A549 (cell line): ENCODE data around the gene LRRC74A. TPM values are rescaled to one million over a fixed set of nuclear protein-coding genes. Genes with fewer than 3 reads are reported as not detected.
"Not testable (repeated sequence)": the region's sequence is repeated elsewhere in the genome, so short reads cannot be mapped to it uniquely, and the experiment has no call there.

ENCODE experiments used
- ATAC-seq, 2 experiments: fragments of 200-7000 bp in 1 of 2; fragments of >200 bp in 1 of 2; cut with Nextera tagmentation in 1 of 2; cut with Tn5 transposase in 1 of 2; 3 replicates each; pipeline versions ENCODE4 v1.8.0 to v1.9.1; 2018 to 2020; ENCODE audit warnings: mild to moderate bottlenecking in 1 of 2, moderate library complexity in 1 of 2
- CTCF ChIA-PET: fragments of 300-600 bp; sonication (Branson Sonifier 250); formaldehyde crosslinking; extraction: SDS; loops from one replicate; lab custom pipeline; 2021; ENCODE audit warnings: antibody characterized with exemption, inconsistent platforms; lab: Yijun Ruan, JAX
- POLR2A ChIA-PET: fragments of 350-600 bp; formaldehyde crosslinking; extraction: SDS; loops from one replicate; lab custom pipeline; 2021; ENCODE audit warnings: antibody characterized with exemption, inconsistent platforms; lab: Yijun Ruan, JAX
- DNase-seq, 2 experiments: peaks; one replicate each; pipeline versions ENCODE4 v3.0.0 to v3.0.0-alpha.2; 2011 to 2016; ENCODE audit warnings: low read depth in 1 of 2, low spot score in 1 of 2
- FAIRE-seq: peaks from 2 replicates; lab custom pipeline; 2011; peaks lifted over from hg19 to GRCh38; lab: Jason Lieb, UNC
- H3K27ac ChIP-seq, 2 experiments: fragments of >200 bp; sonication (Bioruptor Twin); formaldehyde crosslinking; 3 replicates each; pipeline ENCODE4 v1.5.1; 2016 to 2017
- H3K4me1 ChIP-seq: fragments of >200 bp; sonication (Bioruptor Twin); formaldehyde crosslinking; 3 replicates; pipeline ENCODE4 v1.6.1; 2016
- H3K4me2 ChIP-seq: fragments of >200 bp; sonication (Bioruptor Twin); formaldehyde crosslinking; 3 replicates; pipeline ENCODE4 v1.6.1; 2016
- H3K4me3 ChIP-seq: fragments of >200 bp; sonication (Bioruptor Twin); formaldehyde crosslinking; 3 replicates; pipeline ENCODE4 v1.5.1; 2016
- H3K9me3 ChIP-seq: fragments of >200 bp; sonication (Bioruptor Twin); formaldehyde crosslinking; 3 replicates; pipeline ENCODE4 v1.6.1; 2016
- BCL3 ChIP-seq: fragments of >200 bp; sonication (Bioruptor Twin); formaldehyde crosslinking; IDR thresholded peaks from 3 replicates; pipeline ENCODE4 v1.6.1; 2016
- ELK1 ChIP-seq: fragments of 150-350 bp; IDR thresholded peaks from 2 replicates; pipeline ENCODE4 v1.6.1; 2014; ENCODE audit warnings: low read depth, mild to moderate bottlenecking, low read length
- EP300 ChIP-seq, 2 experiments: fragments of >200 bp; sonication (Bioruptor Twin); formaldehyde crosslinking; IDR thresholded peaks; 2 replicates in 1 of 2; 3 replicates in 1 of 2; pipeline ENCODE4 v1.6.1; 2016 to 2017
- FOSB ChIP-seq: fragments of 250-450 bp; sonication (Bioruptor Pico); IDR thresholded peaks from 2 replicates; pipeline ENCODE4 v1.5.0; 2020; ENCODE audit warnings: mild to moderate bottlenecking, moderate library complexity
- FOSL2 ChIP-seq, 2 experiments: fragments of 450-650 bp in 1 of 2; fragments of >200 bp in 1 of 2; sonication (Bioruptor Twin) in 1 of 2; formaldehyde crosslinking; IDR thresholded peaks; 2 replicates each; pipeline versions ENCODE4 v1.5.0 to v1.6.1; 2016 to 2020; ENCODE audit warnings: mild to moderate bottlenecking in 1 of 2, moderate library complexity in 1 of 2
- FOXS1 ChIP-seq: fragments of 250-450 bp; sonication (Bioruptor Pico); IDR thresholded peaks from 2 replicates; pipeline ENCODE4 v1.5.0; 2020; ENCODE audit warnings: mild to moderate bottlenecking, moderate library complexity
- HMGXB4 ChIP-seq: fragments of 250-450 bp; sonication (Bioruptor Pico); IDR thresholded peaks from 2 replicates; pipeline ENCODE4 v1.5.0; 2021; ENCODE audit warnings: mild to moderate bottlenecking, moderate library complexity, borderline replicate concordance
- HOXA7 ChIP-seq: fragments of 250-450 bp; sonication (Bioruptor Pico); IDR thresholded peaks from 2 replicates; pipeline ENCODE4 v1.5.0; 2020; ENCODE audit warnings: mild to moderate bottlenecking, moderate library complexity
- MAZ ChIP-seq: fragments of 150-350 bp; IDR thresholded peaks from 2 replicates; pipeline ENCODE4 v1.6.1; 2014; ENCODE audit warnings: antibody characterized with exemption, low read depth, low read length, borderline replicate concordance
- NPAS2 ChIP-seq: fragments of 250-450 bp; sonication (Bioruptor Pico); IDR thresholded peaks from 2 replicates; pipeline ENCODE4 v1.8.0; 2022; ENCODE audit warnings: mild to moderate bottlenecking, moderate library complexity, borderline replicate concordance
- PBX3 ChIP-seq: IDR thresholded peaks from 2 replicates; pipeline ENCODE4 v1.6.1; 2012
- PHF8 ChIP-seq: fragments of 200-600 bp; sonication (generic); IDR thresholded peaks from 2 replicates; pipeline ENCODE4 v1.6.1; 2016; ENCODE audit warnings: low read depth, mild to moderate bottlenecking, antibody characterized with exemption, moderate library complexity, borderline replicate concordance
- POLR2A ChIP-seq: IDR thresholded peaks from 2 replicates; pipeline ENCODE4 v1.6.1; 2012; ENCODE audit warnings: mild to moderate bottlenecking, low read length
- RCOR1 ChIP-seq: fragments of 150-350 bp; IDR thresholded peaks from 2 replicates; pipeline ENCODE4 v1.6.1; 2014; ENCODE audit warnings: antibody characterized with exemption, low read length, low read depth
- REST ChIP-seq: fragments of 200-600 bp; sonication (generic); IDR thresholded peaks from 2 replicates; pipeline ENCODE4 v1.6.1; 2016; ENCODE audit warnings: antibody characterized with exemption, mild to moderate bottlenecking, moderate library complexity
- RFX5 ChIP-seq: fragments of 450-650 bp; IDR thresholded peaks from 2 replicates; pipeline ENCODE4 v1.7.1; 2014; ENCODE audit warnings: antibody characterized with exemption, mild to moderate bottlenecking, moderate library complexity
- RNF2 ChIP-seq: fragments of 200-600 bp; sonication (generic); IDR thresholded peaks from 2 replicates; pipeline ENCODE4 v1.6.1; 2016; ENCODE audit warnings: low read depth, mild to moderate bottlenecking, antibody characterized with exemption, moderate library complexity, borderline replicate concordance
- SREBF2 ChIP-seq: fragments of 450-650 bp; IDR thresholded peaks from 2 replicates; pipeline ENCODE4 v1.6.1; 2014; ENCODE audit warnings: mild to moderate bottlenecking, moderate library complexity
- USF2 ChIP-seq: fragments of 450-650 bp; IDR thresholded peaks from 2 replicates; pipeline ENCODE4 v1.6.1; 2014; ENCODE audit warnings: antibody characterized with exemption
- ZFP36 ChIP-seq: fragments of 450-650 bp; IDR thresholded peaks from 2 replicates; pipeline ENCODE4 v1.6.1; 2014; ENCODE audit warnings: borderline replicate concordance; ENCODE audit not compliant: partially characterized antibody
- WGBS: methylation state at CpG from one replicate; pipeline ENCODE4 v1.1.6; 2017; ENCODE audit errors: missing lambda C conversion rate; 5-methylcytosine and 5-hydroxymethylcytosine counted together
- polyA plus RNA-seq, 4 experiments: library from polyadenylated mRNA; depleted of rRNA in 3 of 4; stranded (reverse); fragments of >200 nt; fragmentation: RNase III in 1 of 4; extraction: RNeasy Plus Mini Kit Qiagen cat#74134 plus additional on column Dnase treatment in 1 of 4; gene quantifications; 2 replicates in 3 of 4; 3 replicates in 1 of 4; pipeline ENCODE4 v1.2.3, GENCODE V29; 2011 to 2017

Gene LRRC74A
- polyA plus RNA-seq, 2 of the 4 experiments (the other 2 are of a cell fraction) = not detected

- peak overlapping the region; percentile 93 to 94; a peak in 5 of 6 replicates for H3K27ac ChIP-seq
- WGBS = 57% methylated on average over 1 of the region's 1 CpG
- ChIA-PET POLR2A (no interaction called here), CTCF (interaction anchor here (0.6 to 23.9 kb wide), 12 partner anchors 8 to 184 kb away, joined by 3 to 716 read pairs (median 44); partner anchors contain the start of gene IRF2BPL)
- ATAC-seq (no peak), FAIRE-seq (no peak), DNase-seq (no peak)
- H3K4me2 ChIP-seq = no peak overlapping the region
- TF ChIP-seq FOSB (CRISPR knock-in tag) (no peak), ELK1 (no peak), RFX5 (no peak), ZFP36 (no peak), NPAS2 (CRISPR knock-in tag) (no peak), POLR2A (no peak), RNF2 (no peak), PBX3 (no peak), SREBF2 (no peak), RCOR1 (no peak), REST (no peak), EP300 (IDR thresholded peaks at IDR 0.05) (no peak), PHF8 (no peak), FOXS1 (no peak), BCL3 (no peak), HOXA7 (CRISPR knock-in tag) (no peak), MAZ (no peak), USF2 (no peak), FOSL2 (IDR thresholded peaks at IDR 0.05) (no peak), FOSL2 (CRISPR knock-in tag; IDR thresholded peaks at IDR 0.05) (no peak), HMGXB4 (CRISPR knock-in tag) (no peak)
- H3K9me3 ChIP-seq = no peaks in the 10 kb centered on the region
- H3K4me1 ChIP-seq = peaks cover 48% of the 10 kb centered on the region
- H3K4me3 ChIP-seq = no peak overlapping the region
These were observed 85.3 kb downstream of the LRRC74A start for GRCh38 chr14:76911473-76911872.

- not testable (repeated sequence) for H3K4me3 ChIP-seq, FAIRE-seq, H3K9me3 ChIP-seq, DNase-seq, ATAC-seq
- 65% methylated on average over 8 of the region's 8 CpGs for WGBS
- ChIA-PET POLR2A (interaction anchor here (1.9 kb wide), 1 partner anchor 114 kb away, joined by 9 read pairs; the partner anchor contains the start of gene IRF2BPL), CTCF (interaction anchor here (1.5 to 23.9 kb wide), 19 partner anchors 13 to 184 kb away, joined by 5 to 716 read pairs (median 34); partner anchors contain the start of genes CIPC and IRF2BPL)
- Histone ChIP-seq H3K4me1 (peaks cover 68% of the 10 kb centered on the region), H3K4me2 (peak overlapping the region; percentile 11; the same call in 2 of the 3 replicates), H3K27ac (peak overlapping the region; percentile 68 to 94)
These were observed 88.4 kb downstream of the LRRC74A start for GRCh38 chr14:76914533-76915081.
